OCI-LY3 (cell line): Measurements from ENCODE around the gene RPS6KA5.

Experiments used
- H2AFZ ChIP-seq: fragments of 200-600, 300-600 bp; shearing (Covaris generic); 2 replicates; pipeline ENCODE4 v1.6.0; 2014; ENCODE audit warnings: antibody characterized with exemption, low read depth, low read length
- H3K27ac ChIP-seq: fragments of 200-600, 300-600 bp; sonication (generic); 2 replicates; pipeline ENCODE4 v1.5.1; 2014; ENCODE audit warnings: mild to moderate bottlenecking, low read length, moderate library complexity, mixed read lengths
- H3K27me3 ChIP-seq: fragments of 200-600, 300-600 bp; sonication (generic); 2 replicates; pipeline ENCODE4 v1.6.1; 2014; ENCODE audit warnings: low read depth, low read length, mixed read lengths
- H3K36me3 ChIP-seq: fragments of 200-600, 300-600 bp; sonication (generic); replicated peaks from 2 replicates; pipeline ENCODE3; 2014; ENCODE audit warnings: low read depth, low read length, mixed read lengths
- H3K4me1 ChIP-seq: fragments of 300-600, 200-600 bp; sonication (generic); 2 replicates; pipeline ENCODE4 v1.6.1; 2014; ENCODE audit warnings: low read length, mixed read lengths
- H3K4me2 ChIP-seq: fragments of 200-600, 300-600 bp; sonication (generic); 2 replicates; pipeline ENCODE4 v1.6.1; 2014; ENCODE audit warnings: low read length, mixed read lengths
- H3K4me3 ChIP-seq: fragments of 300-600, 200-600 bp; sonication (generic); 2 replicates; pipeline ENCODE4 v1.5.1; 2014; ENCODE audit warnings: antibody characterized with exemption, mild to moderate bottlenecking, low read length, moderate library complexity
- H3K79me2 ChIP-seq: fragments of 300-600, 200-600 bp; shearing (Covaris generic); 2 replicates; pipeline ENCODE4 v1.6.1; 2014; ENCODE audit warnings: mild to moderate bottlenecking, low read length, mixed read lengths
- H3K9ac ChIP-seq: fragments of 300-600, 200-600 bp; shearing (Covaris generic); 2 replicates; pipeline ENCODE4 v1.6.0; 2014; ENCODE audit warnings: mild to moderate bottlenecking, low read length, moderate library complexity
- H3K9me3 ChIP-seq: fragments of 200-600, 300-600 bp; shearing (Covaris generic); 2 replicates; pipeline ENCODE4 v1.6.1; 2014; ENCODE audit warnings: low read length, mixed read lengths; ENCODE audit not compliant: insufficient read depth
- H4K20me1 ChIP-seq: fragments of 200-600, 300-600 bp; sonication (generic); 2 replicates; pipeline ENCODE4 v1.6.1; 2016; ENCODE audit warnings: low read length, mixed read lengths; ENCODE audit not compliant: insufficient read depth
- CTCF ChIP-seq: fragments of 200-600, 300-600 bp; sonication (generic); IDR thresholded peaks from 2 replicates; pipeline ENCODE4 v1.5.1; 2014; ENCODE audit warnings: antibody characterized with exemption, low read length, low read depth
- EZH2phosphoT487 ChIP-seq: fragments of 200-600 bp; shearing (Covaris generic); IDR thresholded peaks from 2 replicates; pipeline ENCODE4 v1.6.1; 2018; ENCODE audit warnings: antibody characterized with exemption, mixed run types, low read depth

RPS6KA5 gene

GRCh38 chr14:90911121-90911520 is 149.3 kb downstream of the RPS6KA5 start:
- TF ChIP-seq EZH2phosphoT487 (no peak), CTCF (no peak)
- Histone ChIP-seq H3K27ac (no peak overlapping the region), H4K20me1 (no peaks in the 10 kb centered on the region), H3K9me3 (no peaks in the 10 kb centered on the region), H3K79me2 (no peaks in the 10 kb centered on the region), H3K27me3 (no peaks in the 10 kb centered on the region), H3K9ac (no peak overlapping the region), H3K4me3 (no peak overlapping the region), H3K36me3 (no peaks in the 10 kb centered on the region), H3K4me2 (no peak overlapping the region), H2AFZ (no peak overlapping the region), H3K4me1 (peaks cover 19% of the 10 kb centered on the region)

- no peaks in the 10 kb centered on the region for H3K36me3 ChIP-seq
- no peak overlapping the region for H2AFZ ChIP-seq
- no peak for TF ChIP-seq CTCF
- no peak overlapping the region for H3K27ac ChIP-seq
- no peak overlapping the region for H3K4me2 ChIP-seq
- H3K27me3 ChIP-seq = no peaks in the 10 kb centered on the region
- H4K20me1 ChIP-seq = no peaks in the 10 kb centered on the region
- peaks cover 36% of the 10 kb centered on the region for H3K4me1 ChIP-seq
- no peak overlapping the region for H3K9ac ChIP-seq
- no peak overlapping the region for H3K4me3 ChIP-seq
- H3K9me3 ChIP-seq = no peaks in the 10 kb centered on the region
- no peaks in the 10 kb centered on the region for H3K79me2 ChIP-seq
Observed at GRCh38 chr14:90907178-90907577, 153.3 kb downstream of the RPS6KA5 start.

GRCh38 chr14:90905531-90905930 is 154.9 kb downstream of the RPS6KA5 start:
- Histone ChIP-seq H3K27me3 (no peaks in the 10 kb centered on the region), H3K9me3 (no peaks in the 10 kb centered on the region), H2AFZ (no peak overlapping the region), H3K27ac (peak overlapping the region; percentile 86), H3K36me3 (no peaks in the 10 kb centered on the region), H3K9ac (peak overlapping the region; percentile 41), H4K20me1 (no peaks in the 10 kb centered on the region), H3K79me2 (no peaks in the 10 kb centered on the region), H3K4me3 (peak overlapping the region; percentile 43), H3K4me1 (peaks cover 30% of the 10 kb centered on the region), H3K4me2 (peak overlapping the region; percentile 71)
- TF ChIP-seq EZH2phosphoT487 = no peak
- TF ChIP-seq CTCF = no peak

- no peak overlapping the region for H3K4me3 ChIP-seq
- no peaks in the 10 kb centered on the region for H3K27me3 ChIP-seq
- H3K4me1 ChIP-seq = peaks cover 30% of the 10 kb centered on the region
- no peak for TF ChIP-seq EZH2phosphoT487
- TF ChIP-seq CTCF = peak; percentile 87
- no peaks in the 10 kb centered on the region for H3K9me3 ChIP-seq
- no peak overlapping the region for H3K4me2 ChIP-seq
- H3K27ac ChIP-seq = no peak overlapping the region; the same call in 1 of the 2 replicates
- peaks cover 10% of the 10 kb centered on the region for H3K36me3 ChIP-seq
- H4K20me1 ChIP-seq = no peaks in the 10 kb centered on the region
- H2AFZ ChIP-seq = no peak overlapping the region
- no peaks in the 10 kb centered on the region for H3K79me2 ChIP-seq
- H3K9ac ChIP-seq = no peak overlapping the region
Observed at GRCh38 chr14:90903101-90903500, 157.3 kb downstream of the RPS6KA5 start.
